HCT116 (cell line): Measurements from ENCODE around the gene NACC2. TPM values are rescaled to one million over a fixed set of nuclear protein-coding genes. Genes with fewer than 3 reads are reported as not detected.

Experiments used
- ATAC-seq: fragments of 200-7000 bp; cut with Tn5 transposase; 2 replicates; pipeline ENCODE4 v1.9.1; 2020; ENCODE audit warnings: mild to moderate bottlenecking, moderate library complexity
- BruUV-seq: library from RNA; stranded (reverse); fragments of 400-500 nt; replicated peaks from 2 replicates; lab custom pipeline; 2021; lab: Mats Ljungman, UMichigan
- CTCF ChIA-PET: fragments of 300-600 bp; sonication (Branson Sonifier 250); formaldehyde crosslinking; loops from one replicate; lab custom pipeline; 2021; ENCODE audit warnings: antibody characterized with exemption; lab: Charles Lee
- POLR2A ChIA-PET: fragments of 300-600, 350-600 bp; sonication (Branson Sonifier 250); formaldehyde crosslinking; loops from one replicate; lab custom pipeline; 2021; ENCODE audit warnings: antibody characterized with exemption; lab: Charles Lee
- RAD21 ChIA-PET, 2 experiments: fragments of 300-600 bp; sonication (Branson Sonifier 250); formaldehyde crosslinking; loops; one replicate each; lab custom pipeline; 2023; ENCODE audit warnings: low total read pairs in 2 of 2; ENCODE audit not compliant: uncharacterized antibody in 2 of 2, unreplicated experiment in 2 of 2, low non-redundant PET in 1 of 2; lab: Charles Lee
- DNase-seq: peaks from one replicate; pipeline ENCODE4 v3.0.0-alpha.2; 2010; ENCODE audit warnings: low read depth, low spot score
- H2AFZ ChIP-seq: fragments of 200-600 bp; shearing (Covaris generic), sonication (generic); 2 replicates; pipeline ENCODE4 v1.6.1; 2017; ENCODE audit warnings: low read depth, mixed run types, mixed read lengths, antibody characterized with exemption, low read length; ENCODE audit not compliant: poor library complexity, severe bottlenecking
- H3K27ac ChIP-seq: 2 replicates; pipeline ENCODE4 v1.5.1; 2012; ENCODE audit warnings: low read depth, low read length
- H3K27me3 ChIP-seq: fragments of 200-600 bp; sonication (generic); 2 replicates; pipeline ENCODE4 v1.6.1; 2016; ENCODE audit warnings: mixed run types, low read length, mixed read lengths; ENCODE audit not compliant: insufficient read depth
- H3K36me3 ChIP-seq, 2 experiments: fragments of 200-500 bp in 1 of 2; fragments of 200-600 bp in 1 of 2; sonication (Bioruptor generic) in 1 of 2; sonication (generic) in 1 of 2; 2 replicates each; pipeline versions ENCODE4 v1.5.1 to v1.6.1; 2014 to 2016; ENCODE audit warnings: low read length in 2 of 2, inconsistent platforms in 1 of 2, mixed read lengths in 1 of 2, mixed run types in 1 of 2; ENCODE audit not compliant: insufficient read depth in 2 of 2, control insufficient read depth in 1 of 2
- H3K4me1 ChIP-seq, 2 experiments: fragments of 200-600 bp in 1 of 2; sonication (generic) in 1 of 2; 2 replicates each; pipeline versions ENCODE4 v1.5.1 to v1.6.1; 2012 to 2017; ENCODE audit warnings: low read length in 2 of 2, inconsistent platforms in 1 of 2, mild to moderate bottlenecking in 1 of 2, mixed read lengths in 1 of 2, mixed run types in 1 of 2, moderate library complexity in 1 of 2; ENCODE audit not compliant: insufficient read depth in 2 of 2, control insufficient read depth in 1 of 2
- H3K4me2 ChIP-seq: fragments of 200-600 bp; sonication (generic); 2 replicates; pipeline ENCODE4 v1.6.1; 2017; ENCODE audit warnings: mixed run types, low read length, mixed read lengths
- H3K4me3 ChIP-seq, 2 experiments: fragments of 200-600 bp in 1 of 2; sonication (generic) in 1 of 2; replicated peaks in 1 of 2; 2 replicates each; pipeline ENCODE4 v1.5.1; 2011 to 2016; ENCODE audit warnings: low read length in 2 of 2, control low read depth in 1 of 2, low read depth in 1 of 2, mild to moderate bottlenecking in 1 of 2, mixed read lengths in 1 of 2, mixed run types in 1 of 2
- H3K79me2 ChIP-seq: fragments of 200-600 bp; sonication (generic); 2 replicates; pipeline ENCODE4 v1.6.1; 2017; ENCODE audit warnings: mild to moderate bottlenecking, mixed run types, low read length, moderate library complexity, mixed read lengths; ENCODE audit not compliant: insufficient read depth
- H3K9ac ChIP-seq: fragments of 200-600 bp; sonication (generic); 2 replicates; pipeline ENCODE4 v1.6.1; 2016; ENCODE audit warnings: low read length, mixed read lengths
- H3K9me2 ChIP-seq: fragments of 200-600 bp; sonication (generic), shearing (Covaris generic); 2 replicates; pipeline ENCODE4 v1.6.1; 2017; ENCODE audit warnings: mixed run types, mild to moderate bottlenecking, moderate library complexity; ENCODE audit not compliant: insufficient read depth
- H3K9me3 ChIP-seq, 2 experiments: fragments of 200-500 bp in 1 of 2; fragments of 200-600 bp in 1 of 2; sonication (Bioruptor generic) in 1 of 2; sonication (generic) in 1 of 2; 2 replicates each; pipeline ENCODE4 v1.6.1; 2014 to 2017; ENCODE audit warnings: low read length in 2 of 2, mixed read lengths in 2 of 2, inconsistent platforms in 1 of 2, low read depth in 1 of 2, mild to moderate bottlenecking in 1 of 2, mixed run types in 1 of 2, moderate library complexity in 1 of 2; ENCODE audit not compliant: control insufficient read depth in 1 of 2, insufficient read depth in 1 of 2
- H4K20me1 ChIP-seq: fragments of 200-600 bp; sonication (generic), shearing (Covaris generic); 2 replicates; pipeline ENCODE4 v1.6.1; 2017; ENCODE audit warnings: mixed run types, mild to moderate bottlenecking, moderate library complexity; ENCODE audit not compliant: insufficient read depth
- ATF3 ChIP-seq: IDR thresholded peaks from 2 replicates; pipeline ENCODE4 v1.6.1; 2012
- CTCF ChIP-seq, 3 experiments: fragments of 200-600 bp in 1 of 3; sonication (generic) in 1 of 3; IDR thresholded peaks in 2 of 3; conservative IDR thresholded peaks in 1 of 3; 2 replicates each; pipeline ENCODE4 v1.5.1; 2012 to 2017; ENCODE audit warnings: low read depth in 2 of 3, low read length in 2 of 3, antibody characterized with exemption in 1 of 3, borderline replicate concordance in 1 of 3, control low read depth in 1 of 3, mild to moderate bottlenecking in 1 of 3, mixed read lengths in 1 of 3, mixed run types in 1 of 3, moderate library complexity in 1 of 3; ENCODE audit not compliant: insufficient read depth in 1 of 3
- SP1 ChIP-seq: IDR thresholded peaks from 2 replicates; pipeline ENCODE4 v1.6.1; 2012; ENCODE audit warnings: low read depth
- intact Hi-C: fragments of 100-400 bp; cut with micrococcal nuclease; formaldehyde crosslinking; loops from 2 replicates; pipeline ENCODE4 v1.10.0; 2022
- total RNA-seq: library from RNA; stranded (reverse); gene quantifications from one replicate; pipeline ENCODE4 v1.2.1, GENCODE V29; 2021; ENCODE audit not compliant: unreplicated experiment

NACC2 gene
- total RNA-seq, 1 experiment from 2014 or later: 27.8 TPM

- no peak for TF ChIP-seq CTCF (IDR thresholded peaks at IDR 0.05 in 2 of 3, conservative IDR thresholded peaks at IDR 0.05 in 1 of 3; ENCODE audit: borderline replicate concordance in 1 of 3, insufficient read depth in 1 of 3, low read depth in 2 of 3, low read length in 2 of 3)
- no peak for TF ChIP-seq SP1
These were observed 2.8 kb downstream of the NACC2 start (continued) for GRCh38 chr9:136092353-136092650.

- no TSS peak for BruUV-seq
- no peak for DNase-seq
- no peaks in the 10 kb centered on the region for H4K20me1 ChIP-seq
- ChIA-PET CTCF (no interaction called here), RAD21 (no interaction called here), POLR2A (no interaction called here)
- H3K27me3 ChIP-seq: no peaks in the 10 kb centered on the region
- H3K36me3 ChIP-seq: peaks cover 0 to 7% of the 10 kb centered on the region in 2 experiments; a peak in 1 of 4 replicates
- H3K27ac ChIP-seq: peak overlapping the region; percentile 97; the same call in 1 of the 2 replicates
- H3K4me3 ChIP-seq: no peak overlapping the region
- H3K79me2 ChIP-seq: peaks cover 79% of the 10 kb centered on the region
- 0 out of 2 replicates have a peak overlapping the region, but pooled peaks have one; percentile 10 for H3K9ac ChIP-seq
- intact Hi-C loops: no loop called here
- no peak overlapping the region for H2AFZ ChIP-seq
- no peak for ATAC-seq
- H3K4me1 ChIP-seq: peaks cover 34 to 53% of the 10 kb centered on the region in 2 experiments
- H3K4me2 ChIP-seq: peak overlapping the region; percentile 25; the same call in 1 of the 2 replicates
- TF ChIP-seq ATF3: no peak
- no peaks in the 10 kb centered on the region for H3K9me2 ChIP-seq
- H3K9me3 ChIP-seq: no peaks in the 10 kb centered on the region
These were observed 3.3 kb downstream of the NACC2 start for GRCh38 chr9:136091582-136092352.
